GM13976 (cell line): ENCODE data around the gene TEKTIP1.
"Not testable (repeated sequence)": the region's sequence is repeated elsewhere in the genome, so short reads cannot be mapped to it uniquely, and the experiment has no call there.

Experiments used
- DNase-seq: peaks from one replicate; pipeline ENCODE4 v3.0.0; 2012; ENCODE audit warnings: low spot score
- in situ Hi-C: fragments of 300-500 bp; cut with MboI; formaldehyde crosslinking; loops from one replicate; pipeline ENCODE4 v1.12.0; 2022; ENCODE audit warnings: low sequenced_read_pairs, mixed read lengths, inconsistent platforms; ENCODE audit not compliant: unreplicated experiment
- TF ChIP-seq, protein P1 (sequence below): IDR thresholded peaks from 2 replicates; pipeline ENCODE4 v1.5.1; 2012; ENCODE audit warnings: borderline replicate concordance, mild to moderate bottlenecking; ENCODE audit not compliant: insufficient read depth; ENCODE audit errors: extremely low read depth, missing control alignments, control extremely low read depth

The TEKTIP1 gene

DNA sequence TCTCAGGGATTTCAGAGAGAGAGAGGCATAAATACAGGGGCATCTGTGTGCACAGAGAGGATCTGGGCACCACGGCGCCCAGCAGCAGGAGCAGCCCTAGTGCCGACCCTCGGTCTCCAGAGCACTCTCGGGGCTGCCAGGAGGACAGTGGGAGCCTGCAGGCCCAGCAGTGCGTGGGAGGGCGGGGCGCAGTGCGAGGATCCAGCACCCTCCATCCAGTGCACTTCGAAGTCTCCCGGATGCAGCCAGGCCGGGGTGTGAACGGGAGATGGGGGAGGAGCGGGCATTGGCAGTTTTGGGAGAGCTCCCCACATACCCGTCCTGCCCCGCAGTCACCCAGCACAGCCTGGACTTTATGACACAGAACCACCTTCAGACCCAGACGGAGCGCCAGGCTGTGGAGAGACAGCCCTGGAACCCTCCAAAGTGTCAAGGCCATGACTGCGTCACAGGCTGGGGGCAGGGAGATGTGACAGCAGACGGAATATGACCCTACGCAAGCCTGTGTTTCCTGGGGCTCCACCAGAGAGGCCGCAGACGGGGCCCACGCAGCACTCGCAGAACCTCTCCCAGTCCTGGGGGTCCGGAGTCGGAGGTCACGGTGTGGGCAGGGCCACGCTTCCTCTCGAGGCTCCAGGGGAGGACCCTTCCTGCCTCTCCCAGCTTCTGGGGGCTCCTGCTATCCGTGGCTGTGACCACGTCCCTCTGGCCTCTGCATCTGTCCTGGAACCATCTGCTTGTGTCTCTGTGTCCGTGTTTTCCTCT is 14.7 kb upstream of the TEKTIP1 start:
- in situ Hi-C loops, result no loop called here
- DNase-seq, result no peak
- TF ChIP-seq, protein P1, sequence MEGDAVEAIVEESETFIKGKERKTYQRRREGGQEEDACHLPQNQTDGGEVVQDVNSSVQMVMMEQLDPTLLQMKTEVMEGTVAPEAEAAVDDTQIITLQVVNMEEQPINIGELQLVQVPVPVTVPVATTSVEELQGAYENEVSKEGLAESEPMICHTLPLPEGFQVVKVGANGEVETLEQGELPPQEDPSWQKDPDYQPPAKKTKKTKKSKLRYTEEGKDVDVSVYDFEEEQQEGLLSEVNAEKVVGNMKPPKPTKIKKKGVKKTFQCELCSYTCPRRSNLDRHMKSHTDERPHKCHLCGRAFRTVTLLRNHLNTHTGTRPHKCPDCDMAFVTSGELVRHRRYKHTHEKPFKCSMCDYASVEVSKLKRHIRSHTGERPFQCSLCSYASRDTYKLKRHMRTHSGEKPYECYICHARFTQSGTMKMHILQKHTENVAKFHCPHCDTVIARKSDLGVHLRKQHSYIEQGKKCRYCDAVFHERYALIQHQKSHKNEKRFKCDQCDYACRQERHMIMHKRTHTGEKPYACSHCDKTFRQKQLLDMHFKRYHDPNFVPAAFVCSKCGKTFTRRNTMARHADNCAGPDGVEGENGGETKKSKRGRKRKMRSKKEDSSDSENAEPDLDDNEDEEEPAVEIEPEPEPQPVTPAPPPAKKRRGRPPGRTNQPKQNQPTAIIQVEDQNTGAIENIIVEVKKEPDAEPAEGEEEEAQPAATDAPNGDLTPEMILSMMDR, result no peak

DNA sequence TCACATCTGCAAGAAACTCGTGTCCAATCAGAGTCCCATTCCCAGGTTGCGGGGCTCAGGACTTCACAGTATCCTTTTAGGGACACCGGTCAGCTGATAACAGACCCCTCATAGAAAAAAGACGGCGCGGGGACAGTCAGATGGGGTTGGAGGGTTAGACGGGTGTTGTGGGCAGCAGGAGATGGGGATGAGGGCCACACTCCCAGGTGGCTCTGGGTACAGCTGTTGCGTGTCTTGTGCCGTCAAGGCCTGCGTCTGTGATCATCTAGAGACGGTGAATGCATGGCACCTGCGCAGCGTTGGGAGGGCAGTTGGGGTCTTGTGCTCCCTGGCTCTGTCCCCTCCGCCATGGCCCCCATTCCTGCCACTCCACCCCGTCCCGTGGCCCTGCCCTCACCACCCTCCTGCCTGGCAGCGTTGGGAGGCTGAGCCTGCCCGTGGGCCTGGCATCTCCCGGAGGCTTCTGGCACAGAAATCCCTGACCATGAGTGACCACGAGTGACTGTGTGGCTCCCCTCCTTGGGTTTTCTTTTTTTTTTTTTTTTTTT is 14.0 kb upstream of the TEKTIP1 start:
- no peak for DNase-seq
- in situ Hi-C loops, result no loop called here
- TF ChIP-seq, protein P1, result no peak

GRCh38 chr19:3526507-3527237 is 12.3 kb upstream of the TEKTIP1 start:
- in situ Hi-C loops, result no loop called here
- TF ChIP-seq, protein P1, result no peak

GRCh38 chr19:3527238-3527910 is 11.6 kb upstream of the TEKTIP1 start:
- TF ChIP-seq, protein P1, result no peak
- in situ Hi-C loops, result no loop called here
- no peak for DNase-seq

More at GRCh38 chr19:3526507-3527237, 12.3 kb upstream of the TEKTIP1 start:
- DNase-seq, result no peak

GRCh38 chr19:3528080-3528479 is 10.9 kb upstream of the TEKTIP1 start:
- TF ChIP-seq, protein P1, result no peak
- no peak for DNase-seq
- in situ Hi-C loops, result no loop called here

DNA sequence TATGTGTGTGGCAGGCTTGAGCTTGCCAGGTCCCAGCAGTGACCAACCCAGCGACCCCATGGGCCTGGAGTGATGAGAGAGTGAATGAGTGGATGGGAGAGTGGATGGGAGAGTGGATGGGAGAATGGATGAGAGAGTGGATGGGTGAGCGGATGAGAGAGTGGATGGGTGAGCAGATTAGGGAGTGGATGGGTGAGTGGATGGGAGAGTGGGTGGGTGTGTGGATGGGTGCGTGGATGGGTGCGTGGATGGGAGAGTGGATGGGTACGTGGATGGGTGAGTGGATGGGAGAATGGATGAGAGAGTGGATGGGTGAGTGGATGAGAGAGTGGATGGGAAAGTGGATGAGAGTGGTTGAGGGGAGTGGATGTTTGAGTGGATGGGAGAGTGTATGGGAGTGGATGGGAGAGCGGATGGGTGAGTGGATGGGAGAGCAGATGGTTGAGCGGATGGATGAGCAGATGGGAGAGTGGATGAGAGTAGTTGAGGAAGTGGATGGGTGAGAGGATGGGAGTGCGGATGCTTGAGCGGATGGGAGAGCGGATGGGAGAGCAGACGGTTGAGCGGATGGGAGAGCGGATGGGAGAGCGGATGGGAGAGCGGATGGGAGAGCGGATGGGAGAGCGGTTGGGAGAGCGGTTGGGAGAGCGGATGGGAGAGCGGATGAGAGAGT is 10.3 kb upstream of the TEKTIP1 start:
- no peak for DNase-seq
- in situ Hi-C loops, result no loop called here
- TF ChIP-seq, protein P1, result no peak

- in situ Hi-C loops, result not testable (repeated sequence)
These were observed 9.7 kb upstream of the TEKTIP1 start for GRCh38 chr19:3529299-3529698.

More at GRCh38 chr19:3529299-3529698, 9.7 kb upstream of the TEKTIP1 start:
- not testable (repeated sequence) for DNase-seq
